ENCODE measurements around the gene EPB41L4B. TPM values are rescaled to one million over a fixed set of nuclear protein-coding genes. Genes with fewer than 3 reads are reported as not detected.

The EPB41L4B gene
- total RNA-seq, 2 donors from 2014 or later: 0.27 to 1.1 TPM

DNA sequence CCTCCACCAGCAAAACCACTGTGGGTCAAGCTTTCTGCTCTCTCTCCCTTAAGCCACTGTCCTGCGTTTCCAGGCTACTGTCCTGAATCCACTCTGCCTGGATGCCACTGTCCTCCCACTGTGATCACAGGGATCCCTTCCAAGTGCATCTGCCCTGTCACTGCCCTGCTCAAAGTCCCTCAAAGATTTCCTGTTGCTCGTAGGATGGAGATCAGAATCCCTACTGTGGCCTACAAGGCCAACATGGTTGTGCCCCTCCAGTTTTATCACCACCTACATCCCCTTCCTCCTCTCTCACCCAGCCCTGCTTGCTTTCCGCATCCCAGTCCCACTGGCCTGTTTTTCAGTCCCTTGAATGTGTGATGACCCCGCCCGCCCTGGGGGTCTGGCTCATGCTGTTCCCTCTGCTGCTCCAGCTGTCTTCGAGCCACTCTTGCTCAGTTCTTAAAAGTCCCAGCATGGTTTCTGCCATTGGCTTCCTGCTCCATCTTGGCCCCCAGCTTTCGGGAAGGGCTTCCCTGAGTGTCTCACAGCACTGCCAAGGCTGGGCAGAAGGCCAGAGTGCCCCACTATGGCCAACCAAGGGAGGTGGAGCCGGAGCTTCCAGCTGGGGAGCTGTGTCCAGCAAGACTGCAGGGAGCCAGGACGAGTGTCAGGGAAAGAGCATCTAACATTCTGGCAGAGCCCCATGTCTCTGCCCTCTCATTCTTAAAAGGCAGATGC is 140.9 kb downstream of the EPB41L4B start:
- ATAC-seq (ENCODE audit: insufficient number of reproducible peaks, low FRiP score, low read depth): no peak

DNA sequence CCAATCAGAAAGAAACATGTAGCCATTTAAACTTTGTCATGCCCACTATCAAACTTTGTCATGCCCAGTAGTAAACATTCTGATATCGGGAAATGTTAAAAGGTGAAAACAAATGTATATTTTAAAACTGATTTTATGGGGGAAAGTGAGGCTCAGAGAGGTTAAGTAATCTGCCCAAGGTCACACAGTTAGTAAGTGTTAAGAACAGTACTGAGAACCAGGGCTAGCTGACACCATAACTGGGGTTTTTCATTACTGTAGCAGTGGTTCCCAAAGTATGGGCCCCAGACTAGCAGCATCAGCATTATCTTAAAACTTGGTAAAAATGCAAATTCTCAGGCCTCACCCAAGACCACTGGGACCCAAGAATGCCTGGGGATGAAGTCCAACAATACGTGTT is 143.9 kb downstream of the EPB41L4B start:
- DNase-seq (ENCODE audit: low spot score) (no peak), ATAC-seq (ENCODE audit: insufficient number of reproducible peaks, low FRiP score, low read depth) (no peak)
- no peaks in the 10 kb centered on the region for H3K4me1 ChIP-seq (ENCODE audit: control insufficient read depth in 1 of 2, low read depth in 2 of 2)
- no peaks in the 10 kb centered on the region for H3K9me3 ChIP-seq
- no peaks in the 10 kb centered on the region for H3K27me3 ChIP-seq (replicated peaks; ENCODE audit: insufficient read depth)
- no peaks in the 10 kb centered on the region for H3K36me3 ChIP-seq
- no peak overlapping the region for H3K27ac ChIP-seq
- no peak overlapping the region for H3K4me3 ChIP-seq
- TF ChIP-seq, protein P1, sequence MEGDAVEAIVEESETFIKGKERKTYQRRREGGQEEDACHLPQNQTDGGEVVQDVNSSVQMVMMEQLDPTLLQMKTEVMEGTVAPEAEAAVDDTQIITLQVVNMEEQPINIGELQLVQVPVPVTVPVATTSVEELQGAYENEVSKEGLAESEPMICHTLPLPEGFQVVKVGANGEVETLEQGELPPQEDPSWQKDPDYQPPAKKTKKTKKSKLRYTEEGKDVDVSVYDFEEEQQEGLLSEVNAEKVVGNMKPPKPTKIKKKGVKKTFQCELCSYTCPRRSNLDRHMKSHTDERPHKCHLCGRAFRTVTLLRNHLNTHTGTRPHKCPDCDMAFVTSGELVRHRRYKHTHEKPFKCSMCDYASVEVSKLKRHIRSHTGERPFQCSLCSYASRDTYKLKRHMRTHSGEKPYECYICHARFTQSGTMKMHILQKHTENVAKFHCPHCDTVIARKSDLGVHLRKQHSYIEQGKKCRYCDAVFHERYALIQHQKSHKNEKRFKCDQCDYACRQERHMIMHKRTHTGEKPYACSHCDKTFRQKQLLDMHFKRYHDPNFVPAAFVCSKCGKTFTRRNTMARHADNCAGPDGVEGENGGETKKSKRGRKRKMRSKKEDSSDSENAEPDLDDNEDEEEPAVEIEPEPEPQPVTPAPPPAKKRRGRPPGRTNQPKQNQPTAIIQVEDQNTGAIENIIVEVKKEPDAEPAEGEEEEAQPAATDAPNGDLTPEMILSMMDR (IDR thresholded peaks at IDR 0.05): no peak

More for the DNA sequence above, 140.9 kb downstream of the EPB41L4B start:
- Histone ChIP-seq H3K4me3 (no peak overlapping the region), H3K27ac (no peak overlapping the region), H3K9me3 (no peaks in the 10 kb centered on the region), H3K27me3 (replicated peaks; ENCODE audit: insufficient read depth) (no peaks in the 10 kb centered on the region), H3K4me1 (ENCODE audit: control insufficient read depth in 1 of 2, low read depth in 2 of 2) (no peaks in the 10 kb centered on the region), H3K36me3 (no peaks in the 10 kb centered on the region)
- TF ChIP-seq, protein P1 (IDR thresholded peaks at IDR 0.05): no peak
- no peak for DNase-seq (ENCODE audit: low spot score)

DNA sequence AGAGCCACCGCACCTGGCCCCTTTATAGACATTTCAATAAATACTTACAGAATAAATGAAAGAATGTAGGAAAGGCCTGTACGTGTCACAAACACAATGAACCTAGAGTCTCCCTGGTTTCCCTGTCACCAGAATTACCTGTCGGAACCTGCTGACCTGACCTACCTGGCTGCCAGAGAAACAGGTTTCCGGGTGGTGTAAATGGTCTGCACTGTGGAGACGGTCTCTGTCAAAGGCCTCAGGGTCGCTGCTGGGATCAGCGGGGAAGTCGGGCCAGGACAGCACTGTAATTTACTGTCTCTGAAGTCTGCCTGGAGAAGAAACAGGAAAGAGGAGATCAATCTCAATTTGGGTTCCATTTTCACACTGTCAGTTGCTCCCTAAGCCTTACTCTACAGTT is 144.5 kb downstream of the EPB41L4B start:
- no peaks in the 10 kb centered on the region for H3K27me3 ChIP-seq (replicated peaks; ENCODE audit: insufficient read depth)
- no peak overlapping the region for H3K27ac ChIP-seq

DNA sequence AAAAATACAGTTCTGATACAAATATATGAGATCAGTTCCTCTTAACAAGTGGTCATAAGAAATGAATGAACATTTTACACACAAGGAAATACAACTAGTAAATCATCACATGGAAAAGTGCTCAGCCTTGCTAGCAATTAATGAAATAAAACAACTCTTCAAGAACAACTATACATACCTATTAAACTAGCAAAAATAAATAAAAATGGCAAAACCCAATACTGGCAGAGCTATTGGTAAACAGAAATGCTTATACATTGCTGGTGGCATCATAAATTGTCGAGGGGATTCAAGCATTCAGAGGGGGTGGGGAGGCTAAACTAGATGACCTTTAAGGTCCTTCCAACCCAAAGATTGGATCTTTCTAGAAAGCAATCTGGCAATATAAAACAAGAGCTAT is 147.9 kb downstream of the EPB41L4B start:
- Histone ChIP-seq H3K27ac (no peak overlapping the region), H3K27me3 (replicated peaks; ENCODE audit: insufficient read depth) (no peaks in the 10 kb centered on the region), H3K4me3 (no peak overlapping the region), H3K4me1 (ENCODE audit: control insufficient read depth in 1 of 2, low read depth in 2 of 2) (no peaks in the 10 kb centered on the region), H3K36me3 (no peaks in the 10 kb centered on the region), H3K9me3 (no peaks in the 10 kb centered on the region)
- ATAC-seq (ENCODE audit: insufficient number of reproducible peaks, low FRiP score, low read depth) (no peak), DNase-seq (ENCODE audit: low spot score) (no peak)
- TF ChIP-seq, protein P1 (IDR thresholded peaks at IDR 0.05): no peak

More for the DNA sequence above, 144.5 kb downstream of the EPB41L4B start:
- no peaks in the 10 kb centered on the region for H3K36me3 ChIP-seq
- DNase-seq (ENCODE audit: low spot score) (no peak), ATAC-seq (ENCODE audit: insufficient number of reproducible peaks, low FRiP score, low read depth) (no peak)
- no peak overlapping the region for H3K4me3 ChIP-seq
- no peaks in the 10 kb centered on the region for H3K4me1 ChIP-seq (ENCODE audit: control insufficient read depth in 1 of 2, low read depth in 2 of 2)
- TF ChIP-seq, protein P1 (IDR thresholded peaks at IDR 0.05): no peak
- no peaks in the 10 kb centered on the region for H3K9me3 ChIP-seq

DNA sequence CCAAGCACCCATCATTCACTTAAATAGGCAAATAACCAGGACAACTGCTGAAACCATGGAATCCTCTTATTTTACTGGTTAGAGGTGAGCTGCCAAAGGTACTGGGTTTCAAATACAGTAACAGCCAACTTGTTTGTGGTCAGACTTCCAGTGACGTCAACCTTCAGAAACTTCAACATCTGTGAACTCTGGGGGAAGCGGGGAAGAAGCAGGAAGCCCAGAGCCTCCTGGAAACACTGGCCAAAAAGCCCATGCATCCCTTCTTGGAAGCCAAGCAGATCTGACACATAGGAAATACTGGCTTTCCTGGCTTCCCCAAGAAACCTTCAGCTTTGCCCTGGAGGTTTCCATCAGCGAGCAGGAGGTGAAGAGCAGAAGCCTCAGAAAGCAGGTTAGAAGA is 148.9 kb downstream of the EPB41L4B start:
- no peaks in the 10 kb centered on the region for H3K9me3 ChIP-seq
- no peaks in the 10 kb centered on the region for H3K27me3 ChIP-seq (replicated peaks; ENCODE audit: insufficient read depth)
- TF ChIP-seq, protein P1 (IDR thresholded peaks at IDR 0.05): no peak
- H3K27ac ChIP-seq: no peak overlapping the region
- H3K4me1 ChIP-seq (ENCODE audit: control insufficient read depth in 1 of 2, low read depth in 2 of 2): no peaks in the 10 kb centered on the region
- ATAC-seq (ENCODE audit: insufficient number of reproducible peaks, low FRiP score, low read depth) (no peak), DNase-seq (ENCODE audit: low spot score) (no peak)
- H3K36me3 ChIP-seq: no peaks in the 10 kb centered on the region
- H3K4me3 ChIP-seq: no peak overlapping the region

All from thoracic aorta (tissue), 2 donors.